OCI-LY7 (cell line): ENCODE data around the gene PCSK7. TPM values are rescaled to one million over a fixed set of nuclear protein-coding genes. Genes with fewer than 3 reads are reported as not detected.

ENCODE experiments used
- BruUV-seq: library from RNA; stranded (reverse); fragments of 400-500 nt; replicated peaks from 2 replicates; lab custom pipeline; 2021; lab: Mats Ljungman, UMichigan
- CTCF ChIA-PET: fragments of 300-600 bp; sonication (Branson Sonifier 250); formaldehyde crosslinking; loops from one replicate; lab custom pipeline; 2022; ENCODE audit warnings: antibody characterized with exemption; ENCODE audit not compliant: unreplicated experiment; lab: Charles Lee
- POLR2A ChIA-PET: fragments of 300-600 bp; sonication (Branson Sonifier 250); formaldehyde crosslinking; loops from one replicate; lab custom pipeline; 2022; ENCODE audit warnings: antibody characterized with exemption; lab: Charles Lee
- DNase-seq: peaks from one replicate; pipeline ENCODE4 v3.0.0-alpha.2; 2015; ENCODE audit warnings: low spot score
- H2AFZ ChIP-seq: fragments of 200-600 bp; sonication (generic), shearing (Covaris generic); 2 replicates; pipeline ENCODE4 v1.6.1; 2014; ENCODE audit warnings: mild to moderate bottlenecking, antibody characterized with exemption, low read length, moderate library complexity
- H3K27ac ChIP-seq: fragments of 200-600 bp; sonication (generic); 2 replicates; pipeline ENCODE4 v1.5.1; 2014; ENCODE audit warnings: mixed run types, low read depth, mild to moderate bottlenecking, moderate library complexity, low read length, inconsistent platforms; ENCODE audit not compliant: poor library complexity, severe bottlenecking
- H3K36me3 ChIP-seq: fragments of 200-600 bp; sonication (generic); 2 replicates; pipeline ENCODE4 v1.6.1; 2014; ENCODE audit warnings: mild to moderate bottlenecking, antibody characterized with exemption, low read length, moderate library complexity, mixed read lengths; ENCODE audit not compliant: insufficient read depth
- H3K4me1 ChIP-seq: fragments of 200-600 bp; sonication (generic); 2 replicates; pipeline ENCODE4 v1.5.1; 2014; ENCODE audit warnings: mild to moderate bottlenecking, low read length; ENCODE audit not compliant: insufficient read depth, poor library complexity, severe bottlenecking
- H3K4me2 ChIP-seq: fragments of 200-600 bp; sonication (generic); 2 replicates; pipeline ENCODE4 v1.6.1; 2014; ENCODE audit warnings: mild to moderate bottlenecking, low read length
- H3K4me3 ChIP-seq: fragments of 200-600 bp; sonication (generic); 2 replicates; pipeline ENCODE4 v1.5.1; 2014; ENCODE audit warnings: mild to moderate bottlenecking, low read depth, low read length; ENCODE audit not compliant: poor library complexity, severe bottlenecking
- H3K79me2 ChIP-seq: fragments of 200-600 bp; sonication (generic); 2 replicates; pipeline ENCODE4 v1.6.1; 2016; ENCODE audit warnings: low read depth, mild to moderate bottlenecking, low read length, moderate library complexity, mixed read lengths; ENCODE audit not compliant: insufficient read depth
- H3K9me2 ChIP-seq: fragments of 200-600 bp; sonication (generic); 2 replicates; pipeline ENCODE4 v1.6.1; 2016; ENCODE audit warnings: mild to moderate bottlenecking, low read length, mixed read lengths; ENCODE audit not compliant: insufficient read depth
- H3K9me3 ChIP-seq: fragments of 200-600 bp; sonication (generic); 2 replicates; pipeline ENCODE4 v1.6.1; 2014; ENCODE audit warnings: mild to moderate bottlenecking, mixed run types, low read length, mixed read lengths
- H4K20me1 ChIP-seq: fragments of 200-600 bp; sonication (generic); 2 replicates; pipeline ENCODE4 v1.6.1; 2014; ENCODE audit warnings: mild to moderate bottlenecking, antibody characterized with exemption, low read length, moderate library complexity, mixed read lengths; ENCODE audit not compliant: insufficient read depth
- CTCF ChIP-seq: fragments of 200-600 bp; sonication (generic); conservative IDR thresholded peaks from 2 replicates; pipeline ENCODE4 v1.5.1; 2014; ENCODE audit warnings: mild to moderate bottlenecking, antibody characterized with exemption, low read length, moderate library complexity, mixed read lengths
- EZH2phosphoT487 ChIP-seq: fragments of 200-600 bp; sonication (generic); IDR thresholded peaks from 2 replicates; pipeline ENCODE4 v1.6.1; 2018; ENCODE audit warnings: low read depth, borderline replicate concordance, mild to moderate bottlenecking, mixed run types, antibody characterized with exemption, low read length, moderate library complexity, mixed read lengths
- intact Hi-C: fragments of 100-400 bp; cut with micrococcal nuclease; formaldehyde crosslinking; loops from one replicate; pipeline ENCODE4 v1.10.0; 2022; ENCODE audit not compliant: unreplicated experiment
- total RNA-seq, 2 experiments: library from RNA; depleted of rRNA in 1 of 2; stranded (reverse); fragments of >200 nt in 1 of 2; shearing (Covaris generic) in 1 of 2; gene quantifications; 2 replicates each; pipeline ENCODE4 v1.2.3, GENCODE V29; 2014 to 2022

PCSK7 gene
- total RNA-seq, 2 experiments from 2014 or later, result 44.1 to 91.2 TPM

- H4K20me1 ChIP-seq, result no peaks in the 10 kb centered on the region
- peak overlapping the region; percentile 18; the same call in 1 of the 2 replicates for H2AFZ ChIP-seq
- no TSS peak for BruUV-seq
- H3K4me1 ChIP-seq, result peaks cover 30% of the 10 kb centered on the region
- peak overlapping the region; percentile 86 for H3K4me2 ChIP-seq
- peak; percentile 58 for DNase-seq
- intact Hi-C loops, result loop anchor here (2.0 kb wide), 1 partner anchor 407 kb away; the partner anchor contains the start of gene BUD13
- H3K9me3 ChIP-seq, result no peaks in the 10 kb centered on the region
- TF ChIP-seq CTCF, result no peak
- no peak for TF ChIP-seq EZH2phosphoT487
- peaks cover 3% of the 10 kb centered on the region; the same call in 1 of the 2 replicates for H3K79me2 ChIP-seq
- ChIA-PET CTCF (interaction anchor here (0.9 to 1.9 kb wide), 4 partner anchors 35 to 51 kb away, joined by 3 to 8 read pairs (median 6); partner anchors contain the start of gene PAFAH1B2), POLR2A (interaction anchor here (0.5 to 5.2 kb wide), 15 partner anchors 9 to 392 kb away, joined by 3 to 30 read pairs (median 5); partner anchors contain the start of genes PAFAH1B2, PCSK7, RNF214 and ZPR1)
- H3K27ac ChIP-seq, result peak overlapping the region; percentile 52
- peak overlapping the region; percentile 88 for H3K4me3 ChIP-seq
- H3K9me2 ChIP-seq, result no peaks in the 10 kb centered on the region
- H3K36me3 ChIP-seq, result peaks cover 15% of the 10 kb centered on the region; the same call in 1 of the 2 replicates
Measured at GRCh38 chr11:117179048-117179999, 52.5 kb downstream of the PCSK7 start.

GRCh38 chr11:117178210-117179034 lies 53.5 kb downstream of the PCSK7 start, which contains the start of gene SIDT2:
Gene SIDT2, plus strand, starts transcription at chr11:117178743. Its CDS starts 521 bp downstream, at chr11:117179264.
- CTCF ChIA-PET, result interaction anchor here (0.6 to 1.9 kb wide), 4 partner anchors 34 to 163 kb away, joined by 3 to 8 read pairs (median 3); partner anchors contain the start of gene PAFAH1B2
- TF ChIP-seq EZH2phosphoT487 (no peak), CTCF (no peak)
- BruUV-seq, result no TSS peak

More at GRCh38 chr11:117178210-117179034, 53.5 kb downstream of the PCSK7 start, which contains the start of gene SIDT2:
- H3K79me2 ChIP-seq, result peaks cover 3% of the 10 kb centered on the region; the same call in 1 of the 2 replicates
- POLR2A ChIA-PET, result interaction anchor here (0.6 to 5.2 kb wide), 10 partner anchors 9 to 253 kb away, joined by 3 to 30 read pairs (median 6); partner anchors contain the start of genes PAFAH1B2, PCSK7, RNF214 and SIK3
- peaks cover 9% of the 10 kb centered on the region; the same call in 1 of the 2 replicates for H3K36me3 ChIP-seq
- H3K9me2 ChIP-seq, result no peaks in the 10 kb centered on the region
- no peaks in the 10 kb centered on the region for H4K20me1 ChIP-seq
- H2AFZ ChIP-seq, result peak within 1 kb of the TSS; percentile 83; the same call in 1 of the 2 replicates
- peak; percentile 96 for DNase-seq
- peak within 1 kb of the TSS; percentile 52 for H3K27ac ChIP-seq
- peaks cover 30% of the 10 kb centered on the region for H3K4me1 ChIP-seq
- intact Hi-C loops, result loop anchor here (1.0 to 2.0 kb wide), 3 partner anchors 34 to 406 kb away; partner anchors contain the start of genes BUD13, PAFAH1B2, PCSK7 and RNF214
- H3K4me3 ChIP-seq, result peak within 1 kb of the TSS; percentile 88
- H3K4me2 ChIP-seq, result peak within 1 kb of the TSS; percentile 86
- H3K9me3 ChIP-seq, result no peaks in the 10 kb centered on the region
